OCI-LY7 (cell line): ENCODE measurements around the gene CDK11B.

Experiments used
- EZH2phosphoT487 ChIP-seq: fragments of 200-600 bp; sonication (generic); IDR thresholded peaks from 2 replicates; pipeline ENCODE4 v1.6.1; 2018; ENCODE audit warnings: low read depth, borderline replicate concordance, mild to moderate bottlenecking, mixed run types, antibody characterized with exemption, low read length, moderate library complexity, mixed read lengths
- TF ChIP-seq, protein P1 (sequence below): fragments of 200-600 bp; sonication (generic); conservative IDR thresholded peaks from 2 replicates; pipeline ENCODE4 v1.5.1; 2014; ENCODE audit warnings: mild to moderate bottlenecking, antibody characterized with exemption, low read length, moderate library complexity, mixed read lengths

- TF ChIP-seq, protein P1, sequence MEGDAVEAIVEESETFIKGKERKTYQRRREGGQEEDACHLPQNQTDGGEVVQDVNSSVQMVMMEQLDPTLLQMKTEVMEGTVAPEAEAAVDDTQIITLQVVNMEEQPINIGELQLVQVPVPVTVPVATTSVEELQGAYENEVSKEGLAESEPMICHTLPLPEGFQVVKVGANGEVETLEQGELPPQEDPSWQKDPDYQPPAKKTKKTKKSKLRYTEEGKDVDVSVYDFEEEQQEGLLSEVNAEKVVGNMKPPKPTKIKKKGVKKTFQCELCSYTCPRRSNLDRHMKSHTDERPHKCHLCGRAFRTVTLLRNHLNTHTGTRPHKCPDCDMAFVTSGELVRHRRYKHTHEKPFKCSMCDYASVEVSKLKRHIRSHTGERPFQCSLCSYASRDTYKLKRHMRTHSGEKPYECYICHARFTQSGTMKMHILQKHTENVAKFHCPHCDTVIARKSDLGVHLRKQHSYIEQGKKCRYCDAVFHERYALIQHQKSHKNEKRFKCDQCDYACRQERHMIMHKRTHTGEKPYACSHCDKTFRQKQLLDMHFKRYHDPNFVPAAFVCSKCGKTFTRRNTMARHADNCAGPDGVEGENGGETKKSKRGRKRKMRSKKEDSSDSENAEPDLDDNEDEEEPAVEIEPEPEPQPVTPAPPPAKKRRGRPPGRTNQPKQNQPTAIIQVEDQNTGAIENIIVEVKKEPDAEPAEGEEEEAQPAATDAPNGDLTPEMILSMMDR, result no peak
- TF ChIP-seq EZH2phosphoT487, result no peak
Observed at GRCh38 chr1:1603671-1604373, 55.0 kb downstream of the CDK11B start.
